ENCODE measurements around the gene CPT1B.
"Not testable (repeated sequence)": the region's sequence is repeated elsewhere in the genome, so short reads cannot be mapped to it uniquely, and the experiment has no call there.

Gene CPT1B

DNA sequence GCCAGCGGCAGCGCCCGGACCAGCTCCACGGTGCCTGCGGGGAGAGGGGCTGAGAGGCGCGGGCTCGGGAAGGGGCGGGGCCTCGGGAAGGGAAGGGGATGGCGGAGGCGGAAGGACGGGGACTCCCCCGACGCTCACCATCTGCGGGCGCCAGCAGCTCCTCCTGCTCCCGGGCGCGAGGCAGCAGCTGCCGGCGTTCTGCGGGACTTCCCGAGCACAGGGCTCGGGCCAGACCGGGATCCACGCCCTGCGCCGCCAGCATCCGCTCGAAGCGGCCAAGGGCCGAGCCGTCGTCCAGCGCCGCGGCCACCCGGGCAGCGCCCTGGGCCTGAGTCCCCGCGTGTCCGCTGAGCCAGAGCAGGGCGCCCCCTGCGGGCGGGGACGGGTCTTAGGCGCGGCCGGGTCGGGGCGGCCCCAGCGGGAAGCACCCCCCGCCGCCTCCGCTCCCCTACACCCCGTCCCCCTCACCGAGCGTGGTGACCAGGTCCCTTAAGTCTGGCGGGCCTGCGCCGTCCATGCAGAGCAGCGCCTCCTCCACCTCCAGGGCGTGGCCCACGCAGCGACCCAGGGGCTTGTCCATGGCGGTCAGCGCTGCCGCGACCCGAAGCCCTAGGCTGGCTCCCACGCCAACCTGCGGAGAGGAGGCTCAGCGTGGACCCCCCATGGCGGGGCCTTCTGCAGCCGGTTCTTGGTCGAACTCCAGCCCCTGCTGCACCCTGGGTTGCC lies 52.0 kb downstream of the CPT1B start:
- DNase-seq = peak; percentile 62 to 92

DNA sequence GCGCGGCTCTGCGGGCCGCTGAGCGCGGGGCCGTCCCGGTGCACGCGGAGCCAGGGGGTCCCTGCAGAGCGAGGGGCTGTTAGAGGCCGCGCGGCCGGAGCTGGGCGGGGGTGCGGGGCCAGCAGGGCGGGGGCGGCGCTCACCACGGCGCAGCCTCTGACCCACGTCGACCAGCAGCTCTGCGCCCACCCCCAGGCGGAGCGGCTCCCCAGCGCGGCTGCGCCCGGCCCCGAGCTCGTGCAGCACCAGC lies 52.4 kb downstream of the CPT1B start:
- DNase-seq = no peak

DNA sequence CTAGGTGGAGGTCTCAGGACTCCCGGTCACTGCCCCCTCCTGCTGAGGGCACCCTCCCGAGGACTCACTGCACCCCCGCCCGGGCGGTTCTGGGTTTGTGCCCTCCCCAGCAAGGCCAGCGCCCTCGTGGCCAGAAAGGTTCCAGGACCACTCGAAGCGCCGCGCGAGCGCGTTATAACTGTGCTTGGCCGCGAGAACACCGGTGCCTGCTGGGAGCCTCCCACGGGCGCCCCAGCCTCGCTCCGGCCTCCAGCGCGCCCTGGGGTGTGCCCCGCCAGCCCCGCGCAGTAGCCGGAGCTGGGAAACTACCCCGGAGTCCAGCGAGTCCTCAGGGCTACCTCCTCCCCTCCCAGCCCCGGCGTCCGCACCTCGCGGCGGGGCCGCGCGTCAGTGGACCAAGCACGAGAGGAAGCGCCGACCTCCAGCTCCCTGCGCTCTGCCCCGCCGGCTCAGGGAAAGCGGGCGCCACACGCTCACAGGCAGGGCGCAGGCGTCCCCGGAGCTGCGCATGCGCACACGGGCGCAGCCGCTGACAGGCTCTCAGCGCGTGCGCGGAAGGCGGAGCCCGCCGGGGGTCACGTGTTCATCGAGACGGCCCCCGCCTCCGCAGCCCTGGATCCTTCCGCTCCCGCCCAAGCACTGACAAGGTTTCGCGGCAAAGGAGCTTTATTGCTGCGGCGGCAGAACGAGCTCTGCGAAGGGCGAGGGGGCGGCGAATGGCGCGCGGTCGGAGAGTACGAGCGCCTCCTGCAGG lies 52.9 kb downstream of the CPT1B start, which contains the start of gene SCO2:
Gene SCO2, minus strand, starts transcription at position 495 of the 754 bp plus-strand sequence. CDS start 1,187 bp downstream, outside the sequence.
- peak; percentile 79 to 91 for DNase-seq

DNA sequence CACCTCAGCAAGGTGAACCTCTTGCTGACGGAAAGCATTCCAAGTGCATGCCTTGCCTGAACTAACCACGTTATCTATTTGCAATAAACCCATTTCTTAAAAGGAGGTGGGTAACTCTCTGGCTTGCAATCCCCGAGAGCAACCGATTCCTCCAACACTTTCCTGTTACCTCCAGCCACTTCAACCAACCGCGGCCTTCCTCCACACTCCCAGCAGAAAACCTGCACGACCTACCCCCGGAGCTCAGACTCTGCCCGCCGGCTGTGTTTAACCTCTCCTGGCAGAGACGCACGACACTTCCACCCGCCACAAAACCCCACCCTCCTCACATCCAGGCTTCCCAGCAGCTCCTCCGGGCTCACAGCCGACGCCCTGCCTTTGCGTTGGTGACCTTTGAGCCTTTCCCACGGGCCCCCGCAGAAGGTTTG lies 53.5 kb downstream of the CPT1B start:
- DNase-seq = no peak

DNA sequence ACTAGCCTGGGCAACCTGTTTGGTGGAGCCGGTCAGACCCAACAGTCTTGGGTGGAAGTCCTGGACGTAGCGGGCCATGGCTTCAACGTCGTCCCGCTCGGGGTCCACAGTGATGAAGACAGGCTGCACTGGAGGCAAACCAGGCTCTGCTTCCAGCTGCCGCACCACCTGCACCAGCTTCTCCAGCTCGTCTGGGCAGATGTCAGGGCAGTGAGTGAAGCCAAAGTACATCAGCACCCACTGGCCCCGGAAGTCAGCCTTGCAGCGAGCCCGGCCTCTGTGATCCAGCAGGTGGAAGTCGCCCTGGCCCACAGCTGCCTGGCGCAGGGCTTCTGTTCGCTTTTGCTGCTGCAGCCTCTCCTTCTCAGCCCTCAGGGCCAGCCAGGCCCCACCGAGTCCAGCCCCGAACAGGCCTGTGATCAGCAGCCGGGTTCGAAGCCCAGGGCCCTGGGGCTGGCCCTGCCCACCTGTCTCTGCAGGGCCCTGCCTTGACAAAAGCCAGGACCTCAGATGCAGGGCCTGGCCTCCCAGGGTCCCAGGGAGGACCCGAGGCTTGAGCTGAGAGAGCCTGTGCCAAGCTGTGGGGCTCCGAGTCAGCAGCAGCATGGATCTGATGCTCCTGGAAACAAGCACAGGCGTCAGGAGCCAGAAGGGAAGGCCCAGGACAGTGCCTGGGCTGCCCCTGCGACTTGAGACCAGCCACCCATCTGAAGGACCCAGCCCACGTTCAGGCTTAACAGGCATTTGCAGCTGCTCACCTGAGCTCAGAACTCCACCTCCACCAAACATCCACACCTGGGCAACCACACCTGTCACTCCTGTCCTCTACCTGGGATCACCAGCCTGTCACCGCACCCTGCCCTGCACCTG lies 54.2 kb downstream of the CPT1B start:
- no peak for DNase-seq

DNA sequence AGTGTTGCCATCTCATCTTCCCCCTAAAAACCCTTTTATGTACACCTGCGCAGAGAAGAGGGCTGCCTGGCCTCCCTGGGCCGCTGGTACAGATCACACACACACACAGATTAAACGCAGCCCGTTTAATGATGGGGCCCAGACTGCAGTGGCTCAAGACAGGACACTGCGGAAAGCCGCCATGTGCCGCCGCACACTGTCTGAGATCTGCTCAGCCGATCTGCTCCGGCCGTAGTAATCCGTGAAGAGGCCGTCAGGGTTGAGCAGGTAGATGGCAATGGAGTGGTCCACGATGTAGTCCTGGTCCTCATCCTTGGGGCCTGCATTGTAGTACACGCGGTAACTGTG lies 54.8 kb downstream of the CPT1B start:
- no peak for DNase-seq

DNA sequence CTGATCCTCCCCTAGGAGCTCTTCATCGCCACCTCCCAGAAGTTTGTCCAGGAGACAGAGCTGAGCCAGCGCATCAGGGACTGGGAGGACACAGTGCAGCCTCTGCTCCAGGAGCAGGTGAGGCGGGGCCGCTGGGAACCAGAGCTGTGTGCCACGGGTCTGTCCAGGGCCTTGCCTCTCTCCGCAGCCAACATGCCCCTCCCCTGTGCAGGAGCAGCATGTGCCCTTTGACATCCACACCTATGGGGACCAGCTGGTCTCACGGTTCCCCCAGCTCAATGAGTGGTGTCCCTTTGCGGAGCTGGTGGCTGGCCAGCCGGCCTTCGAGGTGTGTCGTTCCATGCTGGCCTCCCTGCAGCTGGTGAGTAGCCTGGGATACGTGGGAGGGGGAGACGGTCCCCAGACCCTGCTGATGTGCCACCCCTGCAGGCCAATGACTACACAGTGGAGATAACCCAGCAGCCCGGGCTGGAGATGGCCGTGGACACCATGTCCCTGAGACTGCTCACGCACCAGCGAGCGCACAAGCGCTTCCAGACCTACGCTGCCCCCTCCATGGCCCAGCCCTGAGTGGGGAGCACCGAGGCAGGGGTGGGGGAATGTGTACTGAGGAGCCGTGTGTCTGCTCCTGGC lies 55.3 kb downstream of the CPT1B start:
- no peak for DNase-seq

DNA sequence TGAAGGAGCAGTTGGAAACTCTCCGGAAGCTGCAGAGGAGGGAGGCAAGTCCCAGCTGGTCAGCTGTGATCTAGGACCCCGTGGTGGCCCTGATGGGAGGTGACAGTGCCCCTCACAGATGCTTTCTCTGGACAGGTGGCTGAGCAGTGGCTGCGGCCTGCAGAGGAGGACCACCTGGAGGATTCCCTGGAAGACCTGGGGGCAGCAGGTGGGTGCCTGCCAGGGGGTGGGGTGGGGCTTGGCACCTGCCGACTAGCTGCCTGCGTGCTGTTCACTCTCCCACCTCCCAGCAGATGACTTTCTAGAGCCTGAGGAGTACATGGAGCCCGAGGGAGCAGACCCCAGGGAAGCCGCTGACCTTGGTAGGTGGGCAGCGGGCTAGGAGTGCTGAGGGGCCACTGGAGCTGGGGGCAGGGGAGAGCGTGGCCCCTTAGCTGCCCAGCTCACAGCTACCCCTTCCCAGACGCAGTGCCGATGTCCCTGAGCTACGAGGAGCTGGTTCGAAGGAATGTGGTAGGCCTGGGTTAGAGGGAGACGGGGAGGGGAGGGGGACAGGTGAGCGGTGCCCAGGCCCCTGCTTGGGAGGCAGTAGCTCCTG lies 55.9 kb downstream of the CPT1B start:
- DNase-seq = no peak

DNA sequence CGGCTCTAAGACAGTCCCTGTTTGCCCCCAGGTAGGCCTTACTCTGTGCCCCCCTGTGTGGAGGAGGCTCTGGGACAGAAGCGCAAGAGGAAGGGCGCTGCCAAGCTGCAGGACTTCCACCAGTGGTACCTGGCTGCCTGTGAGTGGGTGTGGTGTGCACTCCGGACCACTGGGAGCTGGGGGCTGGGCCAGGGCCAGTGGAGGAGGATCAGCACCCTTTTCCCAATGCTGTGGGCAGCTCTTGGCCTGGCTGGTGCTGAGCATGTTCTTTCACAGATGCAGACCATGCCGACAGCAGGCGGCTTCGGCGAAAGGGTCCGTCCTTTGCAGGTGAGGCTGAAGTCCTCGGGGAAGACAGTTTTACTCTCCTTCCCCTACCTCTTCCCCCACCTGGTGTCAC lies 56.5 kb downstream of the CPT1B start:
- no peak for DNase-seq

DNA sequence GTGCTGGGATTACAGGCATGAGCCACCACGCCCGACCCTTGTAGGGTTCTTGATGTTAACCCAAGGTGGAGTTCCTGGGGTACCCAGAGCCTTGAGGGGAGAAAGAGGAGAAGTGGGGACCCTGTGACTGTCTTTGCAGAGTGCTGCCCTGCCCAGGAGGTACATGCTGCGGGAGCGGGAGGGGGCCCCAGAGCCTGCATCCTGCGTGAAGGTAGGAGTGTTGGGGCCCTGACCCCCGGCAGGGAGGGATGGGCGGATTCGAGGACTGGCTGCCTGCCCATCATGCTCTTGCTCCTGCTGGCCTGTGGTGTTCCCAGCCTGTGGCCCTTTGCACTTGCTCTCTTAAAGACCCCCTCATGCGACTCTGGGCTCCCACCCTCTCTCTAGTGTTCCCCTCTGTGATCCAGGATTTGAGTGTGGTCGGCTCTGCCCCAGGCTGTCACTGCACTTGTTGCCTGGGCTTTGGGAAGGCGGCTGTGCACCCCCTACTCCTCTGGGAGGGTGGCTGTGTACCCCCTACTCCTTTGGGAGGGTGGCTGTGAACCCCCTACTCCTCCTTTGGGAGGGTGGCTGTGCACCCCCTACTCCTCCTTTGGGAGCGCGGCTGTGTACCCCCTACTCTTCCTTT lies 57.3 kb downstream of the CPT1B start:
- no peak for DNase-seq

DNA sequence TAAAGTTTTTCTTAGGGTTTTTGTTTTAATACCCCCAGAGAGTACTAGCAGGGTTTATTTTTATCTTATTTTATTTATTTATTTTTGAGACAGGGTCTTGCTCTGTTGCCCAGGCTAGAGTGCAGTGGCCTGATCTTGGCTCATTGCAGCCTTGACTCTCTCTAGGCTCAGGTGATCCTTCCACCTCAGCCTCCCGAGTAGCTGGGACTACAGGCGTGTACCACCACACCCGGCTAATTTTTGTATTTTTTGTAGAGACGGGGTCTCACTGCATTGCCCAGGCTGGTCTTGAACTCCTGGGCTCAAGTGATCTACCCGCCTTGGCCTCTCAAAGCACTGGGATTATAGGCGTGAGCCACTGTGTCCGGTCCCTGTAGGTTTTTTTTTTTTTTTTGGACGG lies 58.0 kb downstream of the CPT1B start:
- DNase-seq = not testable (repeated sequence)

DNA sequence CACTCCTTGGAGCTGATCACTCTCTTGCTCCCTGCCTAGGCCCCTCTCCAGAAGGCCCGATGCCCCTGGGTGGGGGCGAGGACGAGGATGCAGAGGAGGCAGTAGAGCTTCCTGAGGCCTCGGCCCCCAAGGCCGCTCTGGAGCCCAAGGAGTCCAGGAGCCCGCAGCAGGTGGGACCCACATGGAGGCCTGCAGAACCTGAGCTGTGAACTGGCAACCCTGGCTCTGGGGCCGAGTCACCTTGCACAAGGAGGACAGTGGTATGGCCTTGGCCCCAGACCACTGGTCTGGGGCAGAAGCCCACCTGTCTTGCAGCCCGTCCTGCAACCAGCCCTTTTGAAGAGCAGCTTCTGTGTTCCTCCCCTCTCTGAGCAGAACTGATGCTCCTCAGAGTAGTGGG lies 59.1 kb downstream of the CPT1B start:
- DNase-seq = no peak
